Muscle of arm (tissue), 12 donors: ENCODE measurements around the gene TAS2R9. TPM values are rescaled to one million over a fixed set of nuclear protein-coding genes. Genes with fewer than 3 reads are reported as not detected.

Experiments used
- polyA plus RNA-seq, 12 donors: library from polyadenylated mRNA; unstranded; fragments of 120-200 nt; gene quantifications; one replicate each; pipeline ENCODE4 v1.2.1, GENCODE V29; 2013; ENCODE audit not compliant: insufficient read length in 12 of 12

Gene TAS2R9
- polyA plus RNA-seq, 12 donors: not detected

Other genes with a start within 250 kb of the TAS2R9 start
- gene MAGOHB, start 196.6 kb downstream of the TAS2R9 start, polyA plus RNA-seq: 10 to 100 TPM in 10 of 12 donors, not detected in 2; 19.7 to 37.6 (median 31.7) TPM
- gene STYK1, start 136.1 kb downstream of the TAS2R9 start, polyA plus RNA-seq: under 1 TPM in 5 of 12 donors, not detected in 7; 0.08 to 0.65 (median 0.23) TPM
- gene YBX3, start 86.8 kb downstream of the TAS2R9 start, polyA plus RNA-seq: 1,000 to 10,000 TPM in 3 of 12 donors, 100 to 1,000 TPM in 9; 554 to 1,254 (median 766) TPM
- not detected for gene TAS2R7, start 7.5 kb downstream of the TAS2R9 start, polyA plus RNA-seq
- not detected for gene TAS2R8, start 2.9 kb downstream of the TAS2R9 start, polyA plus RNA-seq
- gene TAS2R10, start 16.2 kb upstream of the TAS2R9 start, polyA plus RNA-seq: 1 to 10 TPM in 6 of 12 donors, under 1 TPM in 4, not detected in 2; 0.26 to 2.0 (median 1.1) TPM
- 1 to 10 TPM in 10 of 12 donors, not detected in 2; 2.3 to 9.4 (median 4.3) TPM for gene PRR4, start 39.3 kb upstream of the TAS2R9 start, polyA plus RNA-seq
- gene PRH1, start 74.1 kb upstream of the TAS2R9 start, polyA plus RNA-seq: 10 to 100 TPM in 3 of 12 donors, 1 to 10 TPM in 7, not detected in 2; 4.9 to 16.0 (median 8.6) TPM
- under 1 TPM in 3 of 12 donors, not detected in 9; 0.11 to 0.22 (median 0.21) TPM for gene TAS2R13, start 99.4 kb upstream of the TAS2R9 start, polyA plus RNA-seq
- gene PRH2, start 119.1 kb upstream of the TAS2R9 start, polyA plus RNA-seq: under 1 TPM in 3 of 12 donors, not detected in 9; 0.26 to 0.45 (median 0.37) TPM
- gene TAS2R14, start 129.1 kb upstream of the TAS2R9 start, polyA plus RNA-seq: 1 to 10 TPM in 10 of 12 donors, not detected in 2; 1.8 to 6.2 (median 3.3) TPM
- under 1 TPM in 1 of 12 donors, not detected in 11; 0.19 TPM for gene TAS2R50, start 176.7 kb upstream of the TAS2R9 start, polyA plus RNA-seq
- 1 to 10 TPM in 6 of 12 donors, under 1 TPM in 4, not detected in 2; 0.54 to 3.7 (median 1.6) TPM for gene TAS2R20, start 188.1 kb upstream of the TAS2R9 start, polyA plus RNA-seq
- 1 to 10 TPM in 8 of 12 donors, under 1 TPM in 2, not detected in 2; 0.50 to 3.4 (median 1.3) TPM for gene TAS2R19, start 212.5 kb upstream of the TAS2R9 start, polyA plus RNA-seq
- gene TAS2R31, start 221.2 kb upstream of the TAS2R9 start, polyA plus RNA-seq: 1 to 10 TPM in 5 of 12 donors, under 1 TPM in 5, not detected in 2; 0.63 to 2.3 (median 1.0) TPM